ENCODE data around the gene SUCO. TPM values are rescaled to one million over a fixed set of nuclear protein-coding genes. Genes with fewer than 3 reads are reported as not detected.
"Not testable (repeated sequence)": the region's sequence is repeated elsewhere in the genome, so short reads cannot be mapped to it uniquely, and the experiment has no call there.

The SUCO gene
- total and polyA plus RNA-seq, 2 of the 4 experiments (the other 2 are of a cell fraction) = 11.4 to 21.5 TPM

DNA sequence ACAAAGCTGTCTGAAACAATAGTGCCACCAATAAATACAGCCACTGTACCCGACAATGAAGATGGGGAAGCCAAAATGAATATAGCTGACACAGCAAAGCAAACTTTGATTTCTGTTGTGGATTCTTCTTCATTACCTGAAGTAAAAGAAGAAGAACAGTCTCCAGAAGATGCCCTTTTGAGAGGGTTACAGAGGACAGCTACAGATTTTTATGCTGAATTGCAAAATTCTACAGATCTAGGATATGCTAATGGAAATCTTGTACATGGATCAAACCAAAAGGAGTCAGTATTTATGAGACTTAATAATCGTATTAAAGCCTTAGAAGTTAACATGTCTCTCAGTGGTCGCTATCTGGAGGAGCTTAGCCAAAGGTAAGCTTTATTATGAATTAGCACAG, 56.6 kb downstream of the SUCO start:
- TF ChIP-seq BHLHE40 (IDR thresholded peaks at IDR 0.05; ENCODE audit: low read depth, low read length) = no peak
- peak; percentile 90 for TF ChIP-seq MAFK (IDR thresholded peaks at IDR 0.05; ENCODE audit: low read depth, low read length)

DNA sequence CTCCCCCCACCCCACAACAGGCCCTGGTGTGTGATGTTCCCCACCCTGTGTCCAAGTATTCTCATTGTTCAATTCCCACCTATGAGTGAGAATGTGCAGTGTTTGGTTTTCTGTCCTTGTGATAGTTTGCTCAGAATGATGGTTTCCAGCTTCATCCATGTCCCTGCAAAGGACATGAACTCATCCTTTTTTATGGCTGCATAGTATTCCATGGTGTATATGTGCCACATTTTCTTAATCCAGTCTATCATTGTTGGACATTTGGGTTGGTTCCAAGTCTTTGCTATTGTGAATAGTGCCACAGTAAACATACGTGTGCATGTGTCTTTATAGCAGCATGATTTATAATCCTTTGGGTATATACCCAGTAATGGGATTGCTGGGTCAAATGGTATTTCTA, 58.5 kb downstream of the SUCO start:
- H3K23ac ChIP-seq (ENCODE audit: low read depth, low read length); H4K8ac ChIP-seq (ENCODE audit: low read depth in 2 of 2, low read length in 2 of 2); H3K9ac ChIP-seq (ENCODE audit: low read depth, low read length); BruUV-seq (replicated peaks); H3K27ac ChIP-seq (ENCODE audit: insufficient read depth, low read length); H4K91ac ChIP-seq (ENCODE audit: insufficient read depth, low read depth, low read length); H3K9me3 ChIP-seq (ENCODE audit: control insufficient read depth, insufficient read depth, low read length); H2AK5ac ChIP-seq (ENCODE audit: low read depth, low read length); H3K4me3 ChIP-seq (ENCODE audit: insufficient read depth, low read depth, low read length); H4K5ac ChIP-seq (ENCODE audit: low read depth, low read length); H3K4ac ChIP-seq (ENCODE audit: low read depth, low read length); H2AK9ac ChIP-seq (replicated peaks; ENCODE audit: low read depth, low read length, poor library complexity); H3K9me1 ChIP-seq (ENCODE audit: insufficient read depth, low read length); H2BK20ac ChIP-seq (ENCODE audit: low read depth, low read length); H3K4me2 ChIP-seq (ENCODE audit: low read depth, low read length); H3K36me3 ChIP-seq (ENCODE audit: control insufficient read depth, insufficient read depth, low read length); H3K4me1 ChIP-seq (ENCODE audit: control insufficient read depth, insufficient read depth, low read length); H3K14ac ChIP-seq (replicated peaks; ENCODE audit: low read depth, low read length); H3K79me1 ChIP-seq (ENCODE audit: low read depth in 1 of 2, low read length in 2 of 2); H3K56ac ChIP-seq (ENCODE audit: extremely low read depth, insufficient read depth, low read length); DNase-seq; H2AFZ ChIP-seq (replicated peaks; ENCODE audit: low read length, poor library complexity); in situ Hi-C loops (cut with MboI; ENCODE audit: low sequenced_read_pairs); H2BK15ac ChIP-seq (ENCODE audit: low read depth, low read length); H3K27me3 ChIP-seq (ENCODE audit: control insufficient read depth, insufficient read depth, low read length); POLR2A ChIA-PET (ENCODE audit: unreplicated experiment); intact Hi-C loops (cut with micrococcal nuclease); H3K18ac ChIP-seq (ENCODE audit: low read depth, low read length); H2BK5ac ChIP-seq (ENCODE audit: low read depth, low read length, poor library complexity, severe bottlenecking); H4K20me1 ChIP-seq (ENCODE audit: insufficient read depth, low read length); H2BK120ac ChIP-seq (ENCODE audit: low read depth, low read length); ATAC-seq (ENCODE audit: low read depth); dilution Hi-C loops (cut with HindIII; ENCODE audit: low sequenced_read_pairs, unreplicated experiment): not testable (repeated sequence)
- CTCF ChIA-PET = interaction anchor here (0.9 kb wide), 1 partner anchor 10 kb away, joined by 3 read pairs; no protein-coding TSS in a partner anchor
- WGBS, 2 experiments (ENCODE audit: extremely low coverage in 2 of 2, insufficient read length in 1 of 2) = no CpG with 5 or more reads among the region's 1 CpG

More for the DNA sequence above, 56.6 kb downstream of the SUCO start:
- H4K8ac ChIP-seq (ENCODE audit: low read depth in 2 of 2, low read length in 2 of 2) = peak overlapping the region in 1 of 2 experiments; percentile 60; a peak in 2 of 4 replicates
- no peaks in the 10 kb centered on the region; the same call in 1 of the 2 replicates for H3K9me1 ChIP-seq (ENCODE audit: insufficient read depth, low read length)
- H3K4me3 ChIP-seq (ENCODE audit: insufficient read depth, low read depth, low read length) = no peak overlapping the region
- DNase-seq = no peak
- H3K23ac ChIP-seq (ENCODE audit: low read depth, low read length) = 0 out of 2 replicates have a peak overlapping the region, but pooled peaks have one; percentile 23
- dilution Hi-C loops (cut with HindIII; ENCODE audit: low sequenced_read_pairs, unreplicated experiment) (no loop called here), in situ Hi-C loops (cut with MboI; ENCODE audit: low sequenced_read_pairs) (no loop called here), intact Hi-C loops (cut with micrococcal nuclease) (loop anchor here (2.0 to 10.0 kb wide), 2 partner anchors 55 to 445 kb away; no protein-coding TSS in a partner anchor)
- peaks cover 5% of the 10 kb centered on the region; the same call in 1 of the 2 replicates for H3K36me3 ChIP-seq (ENCODE audit: control insufficient read depth, insufficient read depth, low read length)
- no TSS peak for BruUV-seq (replicated peaks)
- no peak overlapping the region for H2AK9ac ChIP-seq (replicated peaks; ENCODE audit: low read depth, low read length, poor library complexity)
- peak overlapping the region; percentile 44; the same call in 1 of the 2 replicates for H4K5ac ChIP-seq (ENCODE audit: low read depth, low read length)
- H3K9ac ChIP-seq (ENCODE audit: low read depth, low read length) = no peak overlapping the region
- ChIA-PET CTCF (interaction anchor here (1.1 kb wide), 1 partner anchor 21 kb away, joined by 4 read pairs; no protein-coding TSS in a partner anchor), POLR2A (ENCODE audit: unreplicated experiment) (no interaction called here)
- H2BK20ac ChIP-seq (ENCODE audit: low read depth, low read length) = peak overlapping the region; percentile 51; the same call in 1 of the 2 replicates
- H3K56ac ChIP-seq (ENCODE audit: extremely low read depth, insufficient read depth, low read length) = no peak overlapping the region
- H3K79me1 ChIP-seq (ENCODE audit: low read depth in 1 of 2, low read length in 2 of 2) = peaks cover 4 to 7% of the 10 kb centered on the region in 2 experiments; a peak in 3 of 4 replicates
- H3K27ac ChIP-seq (ENCODE audit: insufficient read depth, low read length) = no peak overlapping the region
- peak overlapping the region; percentile 15; the same call in 1 of the 2 replicates for H2AK5ac ChIP-seq (ENCODE audit: low read depth, low read length)
- peak overlapping the region; percentile 95 for H2BK5ac ChIP-seq (ENCODE audit: low read depth, low read length, poor library complexity, severe bottlenecking)
- no peaks in the 10 kb centered on the region for H4K20me1 ChIP-seq (ENCODE audit: insufficient read depth, low read length)
- peak overlapping the region; percentile 79; the same call in 1 of the 2 replicates for H3K18ac ChIP-seq (ENCODE audit: low read depth, low read length)
- no peaks in the 10 kb centered on the region for H3K9me3 ChIP-seq (ENCODE audit: control insufficient read depth, insufficient read depth, low read length)
- peak overlapping the region; percentile 53 for H3K14ac ChIP-seq (replicated peaks; ENCODE audit: low read depth, low read length)
- H2AFZ ChIP-seq (replicated peaks; ENCODE audit: low read length, poor library complexity) = no peak overlapping the region
- H3K4me2 ChIP-seq (ENCODE audit: low read depth, low read length) = peak overlapping the region; percentile 25; the same call in 1 of the 2 replicates
- WGBS, 2 experiments (ENCODE audit: extremely low coverage in 2 of 2, insufficient read length in 1 of 2) = no CpG with 5 or more reads among the region's 3 CpGs
- H3K4me1 ChIP-seq (ENCODE audit: control insufficient read depth, insufficient read depth, low read length) = peaks cover 4% of the 10 kb centered on the region; the same call in 1 of the 2 replicates
- H2BK15ac ChIP-seq (ENCODE audit: low read depth, low read length) = peak overlapping the region; percentile 24; the same call in 1 of the 3 replicates
- peak overlapping the region; percentile 44; the same call in 1 of the 2 replicates for H3K4ac ChIP-seq (ENCODE audit: low read depth, low read length)
- peak overlapping the region; percentile 43; the same call in 1 of the 2 replicates for H4K91ac ChIP-seq (ENCODE audit: insufficient read depth, low read depth, low read length)
- H2BK120ac ChIP-seq (ENCODE audit: low read depth, low read length) = peak overlapping the region; percentile 51
- ATAC-seq (ENCODE audit: low read depth) = no peak
- no peaks in the 10 kb centered on the region for H3K27me3 ChIP-seq (ENCODE audit: control insufficient read depth, insufficient read depth, low read length)

Measured in IMR-90 (cell line).